Thoracic aorta (tissue), 2 donors: ENCODE data around the gene TDP2. TPM values are rescaled to one million over a fixed set of nuclear protein-coding genes. Genes with fewer than 3 reads are reported as not detected.

Experiments used
- ATAC-seq: fragments of 150-250 bp; one replicate; pipeline ENCODE4 v1.8.0; 2017; ENCODE audit warnings: low read depth; ENCODE audit not compliant: insufficient number of reproducible peaks, low FRiP score
- DNase-seq: peaks from one replicate; pipeline ENCODE4 v3.0.0-alpha.2; 2020; ENCODE audit warnings: low spot score
- H3K27ac ChIP-seq, 2 donors: fragments of 200-600 bp; sonication (generic); 1 replicate in 1 of 2; 2 replicates in 1 of 2; pipeline ENCODE4 v1.5.1; 2016; ENCODE audit warnings: mild to moderate bottlenecking in 2 of 2, moderate library complexity in 2 of 2
- H3K27me3 ChIP-seq: fragments of 200-600 bp; sonication (generic); replicated peaks from 2 replicates; pipeline ENCODE4 v1.6.0; 2016; ENCODE audit warnings: mild to moderate bottlenecking; ENCODE audit not compliant: insufficient read depth
- H3K36me3 ChIP-seq: fragments of 200-600 bp; sonication (generic); one replicate; pipeline ENCODE4 v1.5.1; 2016
- H3K4me1 ChIP-seq, 2 donors: fragments of 200-600 bp; sonication (generic); 1 replicate in 1 of 2; 2 replicates in 1 of 2; pipeline versions ENCODE4 v1.5.1 to v1.6.0; 2016; ENCODE audit warnings: low read depth in 2 of 2, mild to moderate bottlenecking in 1 of 2; ENCODE audit not compliant: control insufficient read depth in 1 of 2
- H3K4me3 ChIP-seq: fragments of 200-600 bp; sonication (generic); 2 replicates; pipeline ENCODE4 v1.5.1; 2016; ENCODE audit warnings: mild to moderate bottlenecking
- H3K9me3 ChIP-seq: fragments of 200-600 bp; sonication (generic); 2 replicates; pipeline ENCODE4 v1.5.1; 2016
- CTCF ChIP-seq: fragments of 200-600 bp; sonication (generic); IDR thresholded peaks from one replicate; pipeline ENCODE4 v1.5.1; 2019; ENCODE audit warnings: antibody characterized with exemption
- total RNA-seq, 2 donors: library from RNA; depleted of rRNA; stranded (reverse); fragments of >200 nt; gene quantifications; one replicate each; pipeline versions ENCODE4 v1.1.0 to v1.2.3, GENCODE V29; 2016

Gene TDP2
- total RNA-seq, 2 donors from 2014 or later = 31.1 to 40.3 TPM

- H3K9me3 ChIP-seq = no peaks in the 10 kb centered on the region
- H3K4me1 ChIP-seq = peaks cover 3 to 15% of the 10 kb centered on the region in 2 donors
- TF ChIP-seq CTCF = no peak
- ATAC-seq = no peak
- peaks cover 4% of the 10 kb centered on the region for H3K36me3 ChIP-seq
- no peak overlapping the region for H3K27ac ChIP-seq
- no peaks in the 10 kb centered on the region for H3K27me3 ChIP-seq
- no peak for DNase-seq
- no peak overlapping the region for H3K4me3 ChIP-seq
Measured at GRCh38 chr6:24660105-24660504, 6.6 kb downstream of the TDP2 start.

- TF ChIP-seq CTCF = no peak
- no peak for ATAC-seq
- Histone ChIP-seq H3K4me1 (peaks cover 0 to 10% of the 10 kb centered on the region in 2 donors), H3K36me3 (peaks cover 4% of the 10 kb centered on the region), H3K4me3 (no peak overlapping the region), H3K27ac (no peak overlapping the region), H3K9me3 (no peaks in the 10 kb centered on the region), H3K27me3 (no peaks in the 10 kb centered on the region)
- DNase-seq = no peak
Measured at GRCh38 chr6:24659561-24659960, 7.1 kb downstream of the TDP2 start.

GRCh38 chr6:24658573-24659560 lies 7.8 kb downstream of the TDP2 start:
- no peak overlapping the region for H3K4me3 ChIP-seq
- DNase-seq (no peak), ATAC-seq (no peak)
- no peaks in the 10 kb centered on the region for H3K27me3 ChIP-seq
- peaks cover 0 to 4% of the 10 kb centered on the region in 2 donors for H3K4me1 ChIP-seq
- H3K36me3 ChIP-seq = peaks cover 4% of the 10 kb centered on the region
- no peaks in the 10 kb centered on the region for H3K9me3 ChIP-seq
- H3K27ac ChIP-seq = no peak overlapping the region
- TF ChIP-seq CTCF = no peak

- peaks cover 19% of the 10 kb centered on the region for H3K36me3 ChIP-seq
- no peak for ATAC-seq
- H3K4me3 ChIP-seq = no peak overlapping the region
Measured at GRCh38 chr6:24655215-24655614, 11.5 kb downstream of the TDP2 start.

More at GRCh38 chr6:24655215-24655614, 11.5 kb downstream of the TDP2 start:
- H3K9me3 ChIP-seq = no peaks in the 10 kb centered on the region
- peaks cover 0 to 4% of the 10 kb centered on the region in 2 donors for H3K4me1 ChIP-seq
- no peaks in the 10 kb centered on the region for H3K27me3 ChIP-seq
- DNase-seq = no peak
- no peak for TF ChIP-seq CTCF
- no peak overlapping the region for H3K27ac ChIP-seq
